Stimulated activated CD4-positive, alpha-beta T cell treated with anti-CD3 and anti-CD28 coated beads, TNF-alpha, amount 100 ng/mL, for 48 hours (primary cell): ENCODE results near the gene ZNFX1.
A peak's percentile ranks its signal among the peaks of the same experiment; 100 is the strongest.

Experiments used
- DNase-seq, 3 donors: peaks; one replicate each; pipeline ENCODE4 v3.0.0-alpha.2; 2020; ENCODE audit warnings: low read depth in 3 of 3

ZNFX1 gene

GRCh38 chr20:49278818-49279676, 1.2 kb upstream of the ZNFX1 start:
- peak in 1 of 3 donors; percentile 35 for DNase-seq

DNA sequence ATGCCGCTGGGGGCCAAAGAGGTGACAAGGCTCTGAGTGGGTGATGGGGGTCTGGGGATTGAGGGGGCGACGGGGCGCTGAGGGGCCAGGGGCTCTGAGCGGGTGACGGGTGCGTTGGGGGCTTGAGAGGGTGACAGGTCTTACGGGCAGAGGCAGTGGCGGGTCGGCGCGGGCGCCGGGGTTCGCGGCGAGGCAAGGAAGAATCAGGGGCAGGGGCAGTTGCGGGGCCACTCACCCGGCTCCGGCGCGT, 146 bp downstream of the ZNFX1 start:
- DNase-seq, result no peak

DNA sequence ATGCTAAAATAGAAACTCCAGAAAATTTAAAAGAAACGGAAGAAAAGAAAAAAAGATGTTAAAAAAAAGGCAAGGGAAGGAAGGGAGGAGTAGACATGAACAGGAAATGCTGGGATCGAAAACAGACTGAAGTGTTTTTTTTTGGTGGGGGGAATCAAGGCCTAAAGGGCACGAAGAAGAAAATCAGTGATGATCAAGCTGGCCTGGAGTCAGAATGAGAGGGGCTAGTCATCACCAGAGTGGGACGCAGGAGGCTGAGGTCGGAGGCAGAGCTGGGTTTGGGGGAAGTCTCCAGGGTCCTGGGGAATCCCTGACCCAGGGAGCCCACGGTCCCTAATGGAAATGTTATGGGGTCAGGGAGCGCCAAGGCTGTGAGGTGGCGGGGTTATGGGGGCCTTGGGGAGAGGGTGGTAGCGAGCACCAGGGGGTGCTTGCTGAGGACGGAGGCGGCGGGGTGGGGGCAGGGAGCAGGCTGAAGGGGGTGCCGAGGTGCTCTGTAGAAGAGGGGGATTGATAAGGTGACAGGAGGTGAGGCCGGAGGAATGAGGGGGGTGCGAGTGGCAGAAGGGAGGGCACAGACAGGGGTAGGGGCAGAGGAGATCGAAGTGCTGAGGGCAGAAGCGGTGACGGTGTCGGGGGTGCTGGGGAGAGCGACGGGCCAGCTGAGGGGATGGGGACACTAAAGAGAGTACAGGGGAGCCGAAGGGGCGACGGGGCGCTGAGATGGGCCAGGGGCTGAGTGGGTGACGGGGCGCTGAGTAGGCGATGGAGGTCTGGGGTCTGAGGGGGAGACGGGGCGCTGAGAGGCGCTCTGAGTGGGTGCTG, 684 bp downstream of the ZNFX1 start:
- peak; percentile 46 to 64 (median 60) for DNase-seq

GRCh38 chr20:49276161-49276960, 1.5 kb downstream of the ZNFX1 start:
- DNase-seq, result peak in 2 of 3 donors; percentile 41 to 53

GRCh38 chr20:49275636-49276035, 2.2 kb downstream of the ZNFX1 start:
- no peak for DNase-seq

DNA sequence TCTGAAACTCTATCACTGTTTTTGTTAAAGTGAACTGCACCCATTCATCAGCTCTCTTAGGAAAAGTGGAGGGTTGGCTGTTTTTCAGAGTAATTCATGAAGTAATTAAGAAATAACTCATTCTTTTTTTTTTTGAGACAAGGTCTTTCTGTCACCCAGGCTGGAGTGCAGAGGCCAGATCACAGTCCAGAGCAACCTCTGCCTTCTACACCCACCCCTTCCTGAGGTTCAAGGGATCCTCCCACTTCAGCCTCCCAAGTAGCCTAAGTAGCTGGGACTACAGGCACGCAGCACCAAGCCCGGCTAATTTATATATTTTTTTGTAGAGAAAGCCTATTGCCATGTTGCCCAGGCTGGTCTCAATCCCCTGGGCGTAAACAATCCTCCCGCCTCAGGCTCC, 2.6 kb downstream of the ZNFX1 start:
- no peak for DNase-seq

DNA sequence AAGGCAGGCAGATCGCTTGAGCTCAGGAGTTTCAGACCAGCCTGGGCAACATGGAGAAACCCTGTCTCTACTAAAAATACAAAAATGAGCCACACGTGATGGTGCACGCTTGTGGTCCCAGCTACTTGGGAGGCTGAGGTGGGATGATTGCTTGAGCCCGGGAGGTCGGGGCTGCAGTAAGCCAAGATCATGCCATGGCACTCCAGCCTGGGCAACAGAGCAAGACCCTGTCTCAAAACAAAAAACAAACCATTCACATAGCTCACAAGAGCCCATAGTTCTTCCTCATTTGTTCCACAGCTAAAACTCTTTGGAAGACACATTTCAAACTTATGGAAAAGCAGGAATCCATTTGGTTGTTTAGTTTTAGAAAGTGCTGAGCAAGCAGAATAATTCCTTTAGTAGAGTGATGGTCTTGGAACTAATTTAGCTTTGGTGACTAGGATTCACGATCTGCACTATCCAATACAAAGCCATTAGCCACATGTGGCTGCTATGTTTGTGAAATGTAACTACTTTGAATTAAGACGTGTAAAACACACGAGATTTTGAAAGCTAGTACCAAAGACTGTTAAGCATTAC, 4.1 kb downstream of the ZNFX1 start:
- DNase-seq, result no peak

- no peak for DNase-seq
Observed at GRCh38 chr20:49272654-49273053, 5.2 kb downstream of the ZNFX1 start.

DNA sequence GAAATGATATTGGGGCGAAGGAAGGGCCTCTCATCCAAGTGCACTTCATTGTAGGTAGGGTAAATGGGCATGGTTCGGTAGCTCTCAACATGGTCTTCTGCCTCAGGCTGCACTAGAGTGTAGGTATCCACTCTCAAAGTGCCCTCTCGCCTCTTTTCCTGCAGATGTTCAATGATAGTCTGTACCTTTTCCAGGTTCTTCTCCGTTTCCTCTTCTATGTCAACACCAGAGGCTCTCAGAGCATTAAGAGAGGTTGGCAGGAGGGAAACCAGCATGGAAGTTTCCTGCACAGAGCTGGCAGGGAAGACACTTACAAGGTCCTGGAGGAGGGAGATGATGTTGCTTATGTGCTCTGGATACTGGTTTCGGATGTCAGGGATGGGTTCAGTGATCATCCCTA, 7.1 kb downstream of the ZNFX1 start:
- no peak for DNase-seq

GRCh38 chr20:49270177-49270576, 7.7 kb downstream of the ZNFX1 start:
- DNase-seq, result no peak

- DNase-seq, result no peak
Observed at GRCh38 chr20:49268600-49269365, 9.1 kb downstream of the ZNFX1 start.

GRCh38 chr20:49267327-49267726, 10.5 kb downstream of the ZNFX1 start:
- no peak for DNase-seq

GRCh38 chr20:49262444-49262843, 15.4 kb downstream of the ZNFX1 start:
- DNase-seq, result no peak

GRCh38 chr20:49261173-49261572, 16.7 kb downstream of the ZNFX1 start:
- no peak for DNase-seq

DNA sequence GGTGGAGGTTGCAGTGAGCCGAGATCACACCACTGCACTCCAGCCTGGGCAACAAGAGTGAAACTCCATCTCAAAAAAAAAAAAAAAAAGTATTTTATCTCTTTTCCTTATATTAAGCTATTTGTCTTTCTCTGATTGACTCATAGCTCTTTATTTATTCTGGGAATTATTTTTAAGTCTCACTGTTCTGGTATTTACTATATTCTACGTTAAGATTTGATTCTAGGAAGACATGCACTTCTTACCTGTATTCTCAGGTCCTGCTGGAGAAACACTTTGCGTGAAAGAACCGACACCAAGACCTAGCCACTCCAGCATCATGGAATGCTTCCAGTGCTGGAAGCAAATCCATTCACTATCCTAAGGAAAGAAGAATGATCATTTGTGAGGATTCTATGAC, 17.6 kb downstream of the ZNFX1 start:
- no peak for DNase-seq

DNA sequence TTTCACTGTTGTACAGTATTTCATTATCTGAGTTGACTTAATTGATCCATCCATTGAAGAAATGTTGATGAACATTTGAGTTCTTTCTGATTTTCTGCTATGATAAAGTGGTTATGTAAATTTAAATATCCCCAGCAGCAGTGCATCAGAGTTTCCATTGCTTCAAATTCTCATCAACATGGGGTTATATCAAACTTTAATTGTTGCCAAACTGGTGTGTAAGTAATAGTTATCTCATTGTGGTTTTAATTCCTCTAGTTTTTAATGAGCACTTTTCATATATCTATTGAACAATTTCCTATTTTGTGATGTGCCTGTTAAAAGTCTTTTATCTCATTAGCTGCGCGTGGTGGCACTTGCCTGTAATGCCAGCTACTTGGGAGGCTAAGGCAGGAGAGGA, 18.1 kb downstream of the ZNFX1 start:
- no peak for DNase-seq

DNA sequence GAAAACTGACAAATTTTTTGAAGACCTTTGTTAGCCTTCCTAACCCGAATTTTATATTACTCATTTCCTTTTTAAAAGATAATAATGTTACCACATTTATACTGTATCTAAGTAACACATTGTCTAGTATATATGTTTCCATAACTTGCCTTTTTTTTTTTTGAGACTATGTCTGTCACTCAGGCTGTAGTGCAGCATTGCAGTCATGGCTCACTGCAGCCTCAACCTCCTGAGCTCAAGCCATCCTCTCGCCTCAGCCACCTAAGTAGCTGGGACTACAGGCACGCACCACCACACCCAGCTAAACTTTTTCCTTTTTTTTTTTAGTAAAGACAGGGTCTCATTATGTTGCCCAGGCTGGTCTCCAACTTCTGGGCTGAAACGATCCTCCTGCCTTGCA, 18.6 kb downstream of the ZNFX1 start:
- DNase-seq, result no peak

- DNase-seq, result no peak
Observed at GRCh38 chr20:49256261-49256660, 21.6 kb downstream of the ZNFX1 start.

- no peak for DNase-seq
Observed at GRCh38 chr20:49252556-49253350, 25.1 kb downstream of the ZNFX1 start.

DNA sequence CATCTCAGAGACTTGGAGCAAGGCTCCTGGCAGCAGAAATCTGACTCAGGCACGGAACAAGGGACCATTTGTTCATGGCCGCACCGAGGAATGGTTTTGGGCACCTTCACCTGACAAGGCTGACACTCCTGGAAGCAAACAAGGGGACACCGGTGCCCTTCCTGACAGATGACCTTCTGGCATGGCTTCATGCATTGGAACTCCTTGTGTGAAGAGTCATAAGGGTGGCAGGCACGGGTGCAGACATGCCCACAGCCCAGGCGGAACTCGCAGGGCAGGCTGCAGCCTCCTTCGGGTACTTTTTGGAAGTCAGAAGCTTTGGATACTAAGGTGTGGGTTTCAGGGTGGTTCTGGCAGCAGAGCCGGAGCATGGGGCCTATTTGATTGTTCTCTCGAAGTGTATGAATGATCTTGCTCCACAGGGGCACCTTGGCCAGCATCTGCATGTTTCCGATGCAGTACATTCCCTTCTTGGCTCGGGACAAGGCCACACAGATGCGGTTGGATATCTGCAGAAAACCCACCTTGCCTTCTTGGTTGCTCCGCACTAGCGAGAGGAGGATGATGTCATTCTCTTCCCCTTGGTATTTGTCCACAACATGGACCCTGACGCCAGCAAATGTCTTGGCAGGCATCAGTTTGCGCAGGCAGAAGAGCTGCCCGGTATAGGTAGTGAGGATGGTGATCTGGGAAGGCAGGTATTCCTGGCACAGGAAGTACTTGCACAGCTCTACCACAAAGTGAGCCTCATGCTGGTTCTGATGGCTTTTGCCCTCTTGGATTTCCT, 28.8 kb downstream of the ZNFX1 start:
- DNase-seq, result no peak
